Mucosa of stomach (tissue), 1 donor: ENCODE data around the gene CTLA4.
A peak's percentile ranks its signal among the peaks of the same experiment; 100 is the strongest.

Source experiments
- H3K27me3 ChIP-seq: one replicate; pipeline ENCODE4 v1.7.0; 2013; ENCODE audit warnings: mild to moderate bottlenecking, low read length; ENCODE audit not compliant: control insufficient read depth, insufficient read depth
- H3K36me3 ChIP-seq: one replicate; pipeline ENCODE4 v1.7.0; 2013; ENCODE audit warnings: low read length; ENCODE audit not compliant: control insufficient read depth, insufficient read depth
- H3K4me1 ChIP-seq: one replicate; pipeline ENCODE4 v1.7.0; 2013; ENCODE audit warnings: mild to moderate bottlenecking, low read length; ENCODE audit not compliant: control insufficient read depth, insufficient read depth
- H3K4me3 ChIP-seq: one replicate; pipeline ENCODE4 v1.7.0; 2013; ENCODE audit warnings: low read length
- H3K9ac ChIP-seq: one replicate; pipeline ENCODE4 v1.7.0; 2013; ENCODE audit warnings: mild to moderate bottlenecking, low read length, moderate library complexity
- H3K9me3 ChIP-seq: one replicate; pipeline ENCODE4 v1.7.0; 2013; ENCODE audit warnings: mild to moderate bottlenecking, low read length, moderate library complexity; ENCODE audit not compliant: control insufficient read depth
- donor health status: Pancreatic carcinoma.

CTLA4 gene

GRCh38 chr2:203894262-203894661 lies 26.7 kb downstream of the CTLA4 start:
- no peaks in the 10 kb centered on the region for H3K4me1 ChIP-seq
- H3K27me3 ChIP-seq, result no peaks in the 10 kb centered on the region
- H3K9me3 ChIP-seq, result no peaks in the 10 kb centered on the region
- H3K4me3 ChIP-seq, result no peak overlapping the region
- no peak overlapping the region for H3K9ac ChIP-seq
- H3K36me3 ChIP-seq, result no peaks in the 10 kb centered on the region

DNA sequence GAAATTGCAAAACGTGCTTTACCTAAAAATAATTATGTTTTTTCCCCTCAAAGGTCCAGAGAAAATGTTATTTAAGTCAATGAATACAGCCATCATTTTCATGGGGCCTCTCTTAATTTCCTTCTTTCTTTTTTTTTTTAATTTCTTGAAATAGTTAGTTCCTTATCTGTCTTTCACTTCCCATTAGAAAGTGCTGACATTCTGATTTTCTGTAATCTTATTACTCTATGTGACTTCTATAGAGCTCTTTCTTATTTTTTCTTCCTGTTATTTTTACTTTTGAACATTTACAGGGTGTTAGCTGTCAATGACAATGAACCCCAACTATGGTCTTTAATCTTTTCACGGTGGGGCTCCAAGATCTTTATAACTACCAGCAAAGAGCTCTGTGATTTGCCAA lies 30.0 kb downstream of the CTLA4 start:
- no peaks in the 10 kb centered on the region for H3K27me3 ChIP-seq
- H3K36me3 ChIP-seq, result no peaks in the 10 kb centered on the region
- H3K4me1 ChIP-seq, result no peaks in the 10 kb centered on the region
- H3K9ac ChIP-seq, result no peak overlapping the region
- no peaks in the 10 kb centered on the region for H3K9me3 ChIP-seq
- no peak overlapping the region for H3K4me3 ChIP-seq

- no peak overlapping the region for H3K4me3 ChIP-seq
- H3K27me3 ChIP-seq, result no peaks in the 10 kb centered on the region
- H3K9ac ChIP-seq, result no peak overlapping the region
- H3K9me3 ChIP-seq, result no peaks in the 10 kb centered on the region
- no peaks in the 10 kb centered on the region for H3K36me3 ChIP-seq
- no peaks in the 10 kb centered on the region for H3K4me1 ChIP-seq
These were observed 31.1 kb downstream of the CTLA4 start for GRCh38 chr2:203898657-203899056.

GRCh38 chr2:203900253-203900652 lies 32.7 kb downstream of the CTLA4 start:
- Histone ChIP-seq H3K4me3 (no peak overlapping the region), H3K9ac (no peak overlapping the region), H3K9me3 (no peaks in the 10 kb centered on the region), H3K4me1 (no peaks in the 10 kb centered on the region), H3K36me3 (no peaks in the 10 kb centered on the region), H3K27me3 (no peaks in the 10 kb centered on the region)

- peaks cover 11% of the 10 kb centered on the region for H3K4me1 ChIP-seq
- H3K4me3 ChIP-seq, result no peak overlapping the region
- no peak overlapping the region for H3K9ac ChIP-seq
- H3K27me3 ChIP-seq, result no peaks in the 10 kb centered on the region
- H3K36me3 ChIP-seq, result no peaks in the 10 kb centered on the region
- no peaks in the 10 kb centered on the region for H3K9me3 ChIP-seq
These were observed 36.5 kb downstream of the CTLA4 start for GRCh38 chr2:203904022-203904421.

GRCh38 chr2:203905656-203906055 lies 38.1 kb downstream of the CTLA4 start:
- H3K4me3 ChIP-seq, result no peak overlapping the region
- H3K36me3 ChIP-seq, result no peaks in the 10 kb centered on the region
- H3K4me1 ChIP-seq, result peaks cover 17% of the 10 kb centered on the region
- H3K9ac ChIP-seq, result no peak overlapping the region
- H3K9me3 ChIP-seq, result no peaks in the 10 kb centered on the region
- H3K27me3 ChIP-seq, result no peaks in the 10 kb centered on the region

GRCh38 chr2:203908066-203908796 lies 40.7 kb downstream of the CTLA4 start:
- Histone ChIP-seq H3K36me3 (no peaks in the 10 kb centered on the region), H3K27me3 (no peaks in the 10 kb centered on the region), H3K4me1 (peaks cover 17% of the 10 kb centered on the region), H3K4me3 (no peak overlapping the region), H3K9me3 (no peaks in the 10 kb centered on the region), H3K9ac (no peak overlapping the region)

- no peaks in the 10 kb centered on the region for H3K36me3 ChIP-seq
- no peaks in the 10 kb centered on the region for H3K9me3 ChIP-seq
- no peaks in the 10 kb centered on the region for H3K27me3 ChIP-seq
- peaks cover 17% of the 10 kb centered on the region for H3K4me1 ChIP-seq
- H3K4me3 ChIP-seq, result no peak overlapping the region
- H3K9ac ChIP-seq, result peak overlapping the region; percentile 11
These were observed 41.2 kb downstream of the CTLA4 start for GRCh38 chr2:203908797-203909185.

DNA sequence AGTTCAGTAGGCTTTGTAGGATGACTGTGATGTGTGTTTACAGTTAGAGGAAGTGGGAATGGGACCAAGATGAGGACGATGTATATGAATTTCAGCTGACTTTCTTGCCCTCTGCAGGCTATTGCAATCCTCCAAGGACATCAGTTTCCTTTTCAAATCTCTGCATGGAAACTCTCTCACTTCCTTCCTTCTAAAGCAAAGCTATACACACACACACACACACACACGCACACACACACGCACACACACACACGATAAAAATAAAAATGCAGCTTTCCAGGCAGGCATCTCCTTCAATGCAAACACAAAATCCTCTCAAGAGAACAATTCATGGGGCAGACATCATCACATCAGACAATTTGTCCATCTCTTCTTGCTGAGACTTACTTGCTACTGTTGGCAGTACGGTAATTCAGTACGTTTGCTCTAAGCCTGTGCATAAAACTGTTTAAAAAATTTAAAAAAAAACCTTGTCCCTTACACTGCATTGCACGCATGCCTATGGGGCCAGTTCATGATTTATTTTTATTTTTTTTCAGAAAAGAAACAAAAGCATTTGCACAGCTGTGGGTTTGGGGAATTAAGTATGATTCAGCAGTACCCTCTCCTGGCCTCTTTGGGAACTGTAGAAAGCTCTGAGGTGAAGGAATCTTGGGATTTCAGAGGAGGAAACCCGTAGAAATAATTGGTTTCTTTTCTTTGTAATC lies 41.8 kb downstream of the CTLA4 start:
- H3K9ac ChIP-seq, result peak overlapping the region; percentile 11

GRCh38 chr2:203909974-203910373 lies 42.4 kb downstream of the CTLA4 start:
- H3K27me3 ChIP-seq, result no peaks in the 10 kb centered on the region
- H3K36me3 ChIP-seq, result no peaks in the 10 kb centered on the region
- H3K9ac ChIP-seq, result no peak overlapping the region
- no peak overlapping the region for H3K4me3 ChIP-seq
- no peaks in the 10 kb centered on the region for H3K9me3 ChIP-seq
- peaks cover 17% of the 10 kb centered on the region for H3K4me1 ChIP-seq

More for the DNA sequence above, 41.8 kb downstream of the CTLA4 start:
- Histone ChIP-seq H3K27me3 (no peaks in the 10 kb centered on the region), H3K9me3 (no peaks in the 10 kb centered on the region), H3K36me3 (no peaks in the 10 kb centered on the region), H3K4me3 (no peak overlapping the region), H3K4me1 (peaks cover 17% of the 10 kb centered on the region)

GRCh38 chr2:203913947-203914346 lies 46.4 kb downstream of the CTLA4 start:
- no peak overlapping the region for H3K9ac ChIP-seq
- H3K27me3 ChIP-seq, result no peaks in the 10 kb centered on the region

GRCh38 chr2:203914546-203915182 lies 47.1 kb downstream of the CTLA4 start:
- Histone ChIP-seq H3K4me1 (no peaks in the 10 kb centered on the region), H3K9ac (no peak overlapping the region), H3K9me3 (no peaks in the 10 kb centered on the region), H3K4me3 (no peak overlapping the region), H3K36me3 (no peaks in the 10 kb centered on the region), H3K27me3 (no peaks in the 10 kb centered on the region)

More at GRCh38 chr2:203913947-203914346, 46.4 kb downstream of the CTLA4 start:
- no peaks in the 10 kb centered on the region for H3K9me3 ChIP-seq
- H3K36me3 ChIP-seq, result no peaks in the 10 kb centered on the region
- H3K4me1 ChIP-seq, result peaks cover 7% of the 10 kb centered on the region
- no peak overlapping the region for H3K4me3 ChIP-seq
